Activated CD4-positive, alpha-beta T cell treated with anti-CD3 and anti-CD28 coated beads, Interleukin-2, Interleukin-6, amounts not matched to agents 100 ng/mL and 50 ng/mL, durations not matched to agents 16 hours and 8 hours (primary cell): ENCODE measurements around the gene WDR3.
A peak's percentile ranks its signal among the peaks of the same experiment; 100 is the strongest.
"Not testable (repeated sequence)": the region's sequence is repeated elsewhere in the genome, so short reads cannot be mapped to it uniquely, and the experiment has no call there.

Experiments
- DNase-seq: peaks from one replicate; pipeline ENCODE4 v3.0.0-alpha.2; 2020

The WDR3 gene

DNA sequence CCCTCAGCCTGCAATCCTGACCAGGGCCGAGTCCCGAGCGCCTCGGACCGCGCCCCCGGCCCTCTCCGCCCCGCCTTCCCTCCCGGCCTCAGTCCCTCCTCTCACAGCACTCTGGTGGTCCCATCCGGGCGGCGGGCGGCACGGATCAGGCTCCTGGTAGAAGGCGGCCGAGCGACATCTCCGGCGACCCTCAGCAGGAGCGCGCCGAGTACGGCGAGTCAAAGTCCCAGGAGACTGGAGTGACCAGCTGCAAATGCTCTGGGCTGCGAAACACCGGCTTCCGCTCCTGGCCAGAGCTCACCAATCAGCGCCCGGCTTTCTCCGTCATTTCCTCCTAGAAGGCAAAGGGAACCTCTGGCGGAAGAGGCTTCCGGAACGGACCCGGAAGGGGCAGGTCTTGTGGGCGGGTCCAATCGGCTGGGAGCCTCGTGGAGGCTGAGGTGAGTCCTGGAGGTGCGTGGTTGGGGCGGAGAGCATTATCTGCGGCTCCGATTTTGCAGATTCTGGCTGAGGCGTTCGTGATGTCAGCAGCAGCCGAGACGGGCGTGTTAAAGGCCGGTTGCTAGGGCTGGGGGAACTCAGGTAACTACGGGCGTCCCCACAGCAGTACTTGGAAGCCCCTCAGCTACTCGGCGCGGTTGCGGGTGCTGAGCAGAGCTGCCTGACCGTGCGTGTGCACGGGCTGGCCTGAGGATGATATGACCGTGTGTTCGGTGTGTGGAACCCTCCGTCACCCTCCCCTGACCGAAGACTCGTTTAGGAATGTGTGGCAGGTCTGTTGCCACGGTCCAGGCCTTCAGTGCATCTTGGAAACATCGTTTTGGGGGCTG is at the start of gene WDR3, which contains the start of gene GDAP2:
WDR3 (plus strand) TSS at position 397 of the 830 bp plus-strand sequence. CDS start 3,581 bp downstream, outside the sequence.
GDAP2 (minus strand) TSS at position 279 of the 830 bp plus-strand sequence. CDS start 9,264 bp downstream, outside the sequence.
- peak; percentile 98 for DNase-seq

DNA sequence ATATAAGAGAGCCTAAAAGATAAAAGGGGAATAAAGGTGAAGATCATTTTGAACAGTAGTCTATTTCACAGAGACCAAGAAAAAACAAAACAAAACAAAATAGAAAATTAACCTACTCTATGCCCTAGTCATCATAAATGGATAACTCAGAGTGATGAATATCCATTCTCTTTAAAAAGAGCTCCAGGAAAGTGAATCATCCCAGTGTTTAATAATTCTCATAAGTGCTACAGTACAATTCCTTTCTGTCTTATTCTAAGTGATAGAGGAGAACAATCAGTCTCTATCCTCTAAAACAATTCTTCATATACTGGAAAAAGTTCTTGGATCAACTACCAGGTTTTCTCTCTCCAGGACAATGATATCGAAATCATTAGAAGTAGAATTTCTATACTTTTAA is 45.9 kb upstream of the WDR3 start:
- no peak for DNase-seq

DNA sequence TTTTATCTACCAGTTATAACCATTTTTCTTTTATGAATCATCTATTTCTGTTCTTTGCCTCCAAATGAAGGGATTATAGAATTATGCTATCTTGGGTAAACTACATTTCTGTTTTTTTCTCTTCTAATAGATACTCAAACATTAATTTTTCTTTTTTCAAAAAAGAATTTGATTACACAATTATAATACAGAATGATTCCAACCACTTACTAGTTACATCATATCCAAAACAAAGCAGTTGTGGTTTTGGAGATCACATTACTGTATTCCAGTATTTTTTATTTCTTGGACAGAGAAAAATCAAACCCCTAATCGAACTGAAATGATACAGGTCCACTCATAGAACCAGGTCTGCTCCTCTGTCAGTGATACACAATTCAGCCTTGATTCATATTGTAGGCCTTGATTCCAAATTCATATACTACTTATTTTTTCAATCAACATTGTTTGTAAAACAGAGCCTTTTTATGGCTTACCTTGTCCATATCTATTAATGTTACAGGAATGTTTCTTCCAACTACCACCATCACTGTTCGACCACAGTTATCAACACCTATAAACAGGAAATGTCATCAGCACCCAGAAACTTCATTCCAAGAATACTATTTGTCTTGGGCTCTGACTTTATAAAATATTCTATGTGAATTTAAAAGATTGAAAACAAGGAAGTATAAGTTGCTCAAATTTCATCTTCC is 43.3 kb upstream of the WDR3 start:
- DNase-seq: no peak

DNA sequence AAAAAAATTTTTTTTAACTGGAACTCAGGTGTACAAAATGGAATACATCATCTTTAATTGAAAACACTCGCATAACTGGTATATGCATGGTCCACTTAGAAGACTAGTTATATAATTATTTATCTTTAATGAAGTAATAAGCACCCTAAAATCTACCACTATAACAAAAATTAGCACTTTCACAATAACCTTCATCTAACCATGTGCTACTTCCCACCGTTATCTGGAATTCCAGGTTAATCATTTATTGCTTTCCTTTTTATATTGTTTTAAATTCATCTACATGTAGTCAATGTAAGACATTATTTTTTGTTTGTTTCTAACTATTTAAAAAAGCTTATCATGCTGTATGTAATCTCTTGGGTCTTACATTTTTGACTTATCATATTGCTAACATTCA is 39.1 kb upstream of the WDR3 start:
- no peak for DNase-seq

DNA sequence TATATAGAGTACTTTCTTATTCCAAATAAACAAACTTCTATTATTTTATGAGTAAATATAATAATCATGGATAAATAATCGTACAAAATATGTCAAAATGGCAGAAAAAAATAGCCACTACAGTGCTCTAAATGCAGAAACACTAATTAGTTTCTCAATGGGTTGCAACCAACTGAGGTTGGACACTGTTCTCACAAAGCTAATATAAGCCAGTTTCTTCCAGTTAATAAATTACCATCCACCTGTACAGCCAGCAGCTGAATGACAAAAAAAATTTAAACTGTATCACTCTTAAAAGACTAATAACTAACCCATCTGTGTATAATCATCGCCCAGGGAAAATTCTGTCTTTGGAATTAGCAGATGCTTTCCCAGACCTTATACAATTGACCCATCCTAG is 37.0 kb upstream of the WDR3 start:
- DNase-seq: no peak

DNA sequence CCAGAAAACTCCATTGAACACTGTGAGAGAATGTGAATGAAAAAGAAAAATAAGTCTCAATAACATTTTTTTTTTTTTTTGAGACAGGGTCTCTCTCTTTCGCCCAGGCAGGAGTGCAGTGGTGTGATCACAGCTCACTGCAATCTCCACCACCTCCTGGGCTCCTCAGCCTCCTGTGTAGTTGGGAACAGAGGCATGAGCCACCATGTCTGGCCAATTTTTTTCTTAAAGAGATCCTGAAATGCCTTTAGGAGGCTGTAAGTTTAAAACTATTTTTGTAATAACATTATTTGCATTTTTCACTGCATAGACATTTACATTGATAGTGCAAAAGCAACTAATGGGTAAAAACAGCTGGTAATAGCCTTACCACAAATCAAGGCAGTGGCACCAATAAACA is 35.5 kb upstream of the WDR3 start:
- no peak for DNase-seq

DNA sequence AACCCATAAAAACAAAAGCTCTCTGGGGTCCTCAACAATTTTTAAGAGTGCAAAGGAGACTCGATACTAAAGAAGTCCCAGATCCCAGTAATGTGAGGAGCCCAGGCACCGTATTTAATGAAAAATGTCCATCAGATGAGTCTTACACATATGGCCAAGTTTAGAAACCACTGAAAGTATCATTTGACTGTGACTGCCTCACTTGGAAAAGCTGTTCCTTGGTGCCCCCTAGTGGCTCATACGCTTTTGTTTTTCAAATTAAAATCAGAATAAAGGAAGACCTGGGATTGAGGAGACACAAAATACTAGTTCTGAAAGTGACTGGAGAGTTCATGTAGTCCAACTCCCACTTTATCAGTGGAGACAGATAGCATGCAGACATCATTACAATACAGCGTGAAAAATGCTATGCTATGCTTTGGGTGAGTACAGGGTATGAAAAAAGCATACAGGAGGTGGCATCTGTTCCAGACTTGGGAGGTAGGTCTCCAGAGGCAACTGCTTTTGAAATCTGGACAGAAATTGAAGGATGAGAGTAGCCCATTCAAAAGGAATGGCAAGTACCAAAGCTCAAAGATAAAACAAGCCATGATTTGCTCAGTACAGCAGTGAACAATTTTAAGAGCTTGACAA is 33.9 kb upstream of the WDR3 start:
- DNase-seq: peak; percentile 83

DNA sequence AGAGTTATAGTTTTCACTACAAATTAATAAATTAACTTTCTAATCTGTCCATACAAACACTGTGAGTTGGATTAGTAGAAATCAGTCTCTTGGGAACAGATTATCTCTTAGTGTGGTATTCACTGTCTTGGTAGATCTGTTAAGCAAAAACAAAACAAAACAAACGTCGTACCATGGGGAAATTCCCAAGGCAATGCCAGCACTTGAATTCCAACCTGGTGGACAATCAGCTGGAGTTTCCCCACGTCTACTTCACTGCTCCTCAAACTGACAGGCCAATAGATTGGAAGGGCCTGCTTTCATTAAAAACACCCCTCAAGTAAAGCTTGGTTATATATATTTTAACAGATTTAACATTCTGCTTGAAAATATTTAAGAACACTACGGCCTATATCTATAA is 32.0 kb upstream of the WDR3 start:
- DNase-seq: no peak

DNA sequence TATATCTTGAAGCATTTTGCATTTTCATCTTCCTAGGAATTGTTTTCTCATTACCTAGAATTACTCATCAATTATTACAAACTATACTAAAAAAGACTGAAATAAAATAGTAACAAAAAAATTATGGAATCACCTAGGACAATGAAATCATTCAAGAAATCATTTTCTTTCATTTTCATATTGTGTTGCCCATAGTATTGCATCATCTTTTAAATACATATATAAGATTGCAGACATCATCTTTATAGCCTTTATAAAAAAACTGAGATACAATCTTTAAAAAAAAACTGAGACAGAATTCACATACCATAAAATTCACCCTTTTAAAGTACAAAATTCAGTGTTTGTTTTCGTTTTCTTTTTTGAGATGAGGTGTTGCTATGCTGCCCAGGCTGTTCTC is 29.7 kb upstream of the WDR3 start:
- no peak for DNase-seq

DNA sequence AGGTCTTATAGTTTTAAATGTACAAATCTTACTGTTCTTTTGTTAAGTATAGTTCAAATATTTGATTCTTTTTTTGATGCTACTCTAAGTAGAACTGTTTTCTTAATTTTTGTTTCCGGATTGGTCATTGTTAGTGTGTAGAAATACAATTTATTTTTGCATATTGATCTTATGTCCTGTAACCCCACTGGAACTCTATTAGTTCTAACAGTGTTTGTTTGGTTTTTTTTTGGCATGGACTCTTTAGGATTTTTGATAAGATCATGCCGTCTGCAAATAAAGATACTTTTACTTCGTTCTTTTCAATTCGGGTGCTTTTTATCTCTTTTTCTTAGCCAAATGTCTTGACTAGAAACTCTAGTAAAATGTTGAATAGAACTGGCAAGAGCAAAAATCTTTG is 26.6 kb upstream of the WDR3 start:
- no peak for DNase-seq

DNA sequence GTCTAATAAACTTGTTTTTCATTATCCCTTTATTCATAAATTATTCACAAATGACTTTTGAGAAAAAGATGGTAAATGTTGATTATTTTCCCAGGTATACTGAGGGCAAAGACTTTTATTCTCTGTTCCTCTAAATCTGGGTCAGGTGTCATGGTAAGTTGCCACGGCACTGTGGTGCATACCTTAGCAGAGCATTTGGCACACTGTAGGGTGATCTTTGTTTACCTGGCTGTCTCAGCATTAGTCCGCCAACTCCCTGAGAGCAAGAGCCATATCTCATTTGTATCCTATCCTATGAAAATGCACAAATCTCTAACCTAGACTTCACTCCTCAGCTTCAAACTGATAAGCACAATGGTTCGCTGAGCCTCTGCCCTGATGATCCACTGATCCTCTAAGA is 25.1 kb upstream of the WDR3 start:
- no peak for DNase-seq

DNA sequence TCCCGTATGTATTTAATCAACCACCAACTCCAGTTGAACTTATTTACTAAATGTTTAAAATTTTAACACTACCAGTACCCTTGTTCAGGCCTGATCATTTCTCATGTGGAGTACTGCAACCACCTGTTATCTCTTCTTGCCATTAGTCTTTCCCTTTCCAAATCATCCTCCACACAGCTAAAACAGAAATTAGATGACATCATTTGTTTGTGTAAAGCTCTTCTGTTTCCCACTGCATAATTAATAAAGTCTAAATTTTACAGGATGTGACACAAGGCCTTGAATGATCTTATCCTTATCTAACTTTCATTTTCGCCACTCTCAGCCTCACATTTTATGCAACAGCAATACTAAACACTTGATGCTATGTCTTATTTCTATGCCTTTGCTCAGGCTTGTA is 24.5 kb upstream of the WDR3 start:
- DNase-seq: no peak

DNA sequence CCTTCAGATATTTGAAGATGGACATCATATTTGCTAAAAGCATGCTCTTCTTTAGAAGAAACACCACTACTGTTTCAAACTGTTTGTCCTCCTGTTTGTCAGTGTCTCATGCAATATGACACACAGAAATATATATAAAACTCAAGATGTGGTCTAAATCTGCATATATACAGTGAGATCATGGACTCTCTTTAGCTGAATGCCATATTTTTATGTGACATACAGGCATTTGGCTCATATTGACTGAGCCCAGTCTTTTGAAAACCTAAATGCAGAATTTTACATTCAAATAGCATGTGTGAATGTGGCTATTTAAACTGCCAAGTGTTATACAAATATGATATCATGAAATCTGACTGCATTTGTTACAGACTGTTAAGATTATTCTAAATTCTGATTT is 18.5 kb upstream of the WDR3 start:
- no peak for DNase-seq

DNA sequence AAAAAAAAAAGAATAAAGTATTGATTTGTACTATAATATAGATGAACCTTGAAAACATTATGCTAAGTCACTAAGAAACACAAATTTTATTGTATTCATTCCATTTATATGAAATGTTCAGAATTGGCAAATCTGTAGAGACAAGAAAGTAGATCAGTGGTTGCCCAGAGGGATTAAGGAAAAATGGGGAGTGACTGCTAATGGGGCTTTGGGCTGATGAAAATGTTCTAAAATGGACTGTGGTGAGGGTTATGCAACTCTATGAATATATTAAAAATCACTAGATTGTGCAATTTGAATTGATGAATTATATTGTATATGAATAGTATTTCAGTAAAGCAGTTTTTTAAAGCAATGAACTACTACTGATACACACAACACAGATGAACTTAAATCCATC is 10.2 kb upstream of the WDR3 start:
- DNase-seq: no peak

DNA sequence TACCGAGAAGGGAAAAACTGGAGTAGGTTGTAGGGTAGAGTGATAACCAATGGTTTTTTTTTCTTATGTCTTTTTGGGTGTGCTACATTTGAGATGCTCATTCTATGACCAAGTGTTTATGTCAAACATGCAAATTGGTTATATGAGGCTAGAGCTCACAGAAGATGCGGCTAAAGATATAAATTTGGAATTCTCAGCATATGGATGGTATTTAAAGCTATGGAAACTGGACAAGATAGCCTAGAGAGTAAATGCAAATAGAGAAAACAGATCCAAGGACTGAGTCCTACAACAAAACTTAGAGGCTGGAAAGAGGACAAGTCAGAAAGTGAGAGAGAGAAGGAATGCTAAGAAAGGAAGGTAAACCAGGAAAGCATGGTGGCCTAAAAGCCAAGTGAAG is 7.5 kb upstream of the WDR3 start:
- DNase-seq: no peak

DNA sequence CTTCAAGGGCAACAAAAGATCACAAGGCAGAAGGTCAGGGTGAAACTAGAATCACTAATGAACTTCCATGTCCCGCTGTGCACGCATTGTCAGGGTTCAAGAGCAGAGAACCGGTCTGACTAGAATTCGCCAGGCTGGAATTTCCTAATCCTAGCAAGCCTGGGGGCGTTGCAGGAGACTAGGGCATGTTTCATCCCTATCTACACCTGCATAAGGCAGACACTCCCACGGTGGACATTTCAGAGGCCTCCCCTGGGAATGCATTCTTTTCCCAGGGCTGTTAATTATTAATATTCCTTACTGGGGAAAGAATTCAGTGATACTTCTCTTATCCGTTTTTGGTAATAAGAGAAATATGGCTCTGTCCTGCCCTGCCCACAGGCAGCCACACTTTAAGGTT is 6.8 kb upstream of the WDR3 start:
- not testable (repeated sequence) for DNase-seq

DNA sequence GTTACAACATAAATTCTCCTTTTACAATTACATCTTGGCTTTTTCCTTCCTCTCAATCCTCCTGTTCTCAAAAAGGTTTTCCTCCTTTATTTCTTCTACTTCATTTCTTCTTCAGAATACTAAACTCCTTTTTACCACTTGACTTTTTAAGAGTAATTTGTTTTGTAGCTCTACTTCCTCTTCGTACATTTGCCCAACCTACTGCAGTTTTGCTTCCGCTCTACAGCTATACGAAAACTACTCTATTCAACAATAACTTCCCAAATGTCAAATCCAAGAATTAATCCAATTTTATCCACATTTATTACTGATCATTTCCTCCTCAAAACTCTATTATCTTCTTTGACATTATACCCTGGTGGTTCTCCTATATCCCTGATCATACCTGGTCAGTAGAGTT is 3.6 kb upstream of the WDR3 start:
- DNase-seq: no peak

DNA sequence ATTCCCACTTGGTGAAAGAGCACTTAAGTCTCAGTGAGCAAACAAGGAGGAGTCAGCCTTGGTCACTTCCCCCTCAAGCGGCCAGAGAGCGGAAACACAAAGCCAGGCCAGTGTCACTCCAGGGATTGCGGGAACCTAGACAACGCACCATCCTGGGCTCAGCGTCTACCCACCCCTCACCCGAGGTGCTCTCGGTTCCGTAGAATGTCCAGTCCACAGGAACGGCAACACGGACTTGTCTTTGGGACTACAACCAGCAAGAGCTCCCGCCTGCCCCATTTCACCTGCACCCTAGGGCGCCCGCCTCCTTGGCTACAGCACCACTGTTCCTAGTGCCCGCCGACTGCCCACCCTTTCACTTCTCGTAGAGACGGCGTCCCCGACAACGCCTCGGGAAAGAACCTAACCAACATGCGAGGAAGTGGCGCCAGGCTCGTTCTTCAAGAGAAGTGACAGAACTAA is 627 bp upstream of the WDR3 start:
- DNase-seq: peak; percentile 18

DNA sequence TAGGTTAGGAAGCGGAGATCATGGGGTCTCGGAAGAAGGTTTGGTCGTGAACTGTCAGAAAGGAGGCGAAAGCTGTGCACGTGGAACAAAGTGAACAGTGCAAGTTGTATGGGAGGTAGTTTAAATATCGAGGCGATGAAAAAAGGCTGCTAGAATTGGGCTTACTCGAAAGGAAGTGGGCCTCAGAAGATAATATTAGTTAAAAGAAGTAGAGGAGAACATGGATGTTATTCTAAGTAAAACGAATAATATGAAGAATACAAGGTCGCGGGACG is 571 bp downstream of the WDR3 start:
- no peak for DNase-seq

DNA sequence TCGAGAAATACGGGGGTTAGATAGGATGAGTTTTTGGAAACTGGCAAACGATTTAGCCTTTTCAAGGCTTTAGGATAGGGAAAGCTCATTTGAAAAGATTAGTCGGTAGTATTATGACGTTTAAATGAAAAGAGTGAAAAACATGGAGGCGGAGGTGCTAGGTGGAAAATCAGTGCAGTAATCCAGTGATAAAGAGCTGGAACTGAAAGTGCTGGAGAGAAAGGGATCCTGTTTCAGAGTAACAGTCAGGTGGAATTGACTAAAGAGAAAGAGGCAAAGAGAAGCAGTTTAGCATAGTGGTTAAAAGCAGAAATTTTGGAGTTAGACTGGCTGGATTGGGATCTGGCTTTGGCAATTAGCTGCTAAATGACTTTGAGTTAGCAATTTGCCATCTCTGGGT is 945 bp downstream of the WDR3 start:
- DNase-seq: peak; percentile 4

DNA sequence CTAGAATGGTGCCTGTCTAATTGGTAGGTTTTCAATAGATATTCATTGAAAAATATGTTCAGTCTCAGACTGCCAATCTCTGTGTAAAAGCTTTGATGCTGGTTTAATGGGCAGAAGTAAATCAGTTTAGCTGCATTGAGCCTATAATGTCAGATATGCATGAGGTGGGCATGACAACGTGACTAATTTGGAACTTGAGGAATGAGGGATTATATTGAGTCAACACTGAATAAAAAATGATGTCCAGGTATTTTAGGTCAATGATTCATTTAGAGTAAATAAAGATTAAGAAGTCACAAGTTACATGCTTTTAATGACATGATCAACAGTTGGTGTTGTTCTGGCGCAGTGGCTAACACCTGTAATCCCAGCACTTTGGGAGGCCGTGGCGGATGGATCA is 3.0 kb downstream of the WDR3 start:
- no peak for DNase-seq

DNA sequence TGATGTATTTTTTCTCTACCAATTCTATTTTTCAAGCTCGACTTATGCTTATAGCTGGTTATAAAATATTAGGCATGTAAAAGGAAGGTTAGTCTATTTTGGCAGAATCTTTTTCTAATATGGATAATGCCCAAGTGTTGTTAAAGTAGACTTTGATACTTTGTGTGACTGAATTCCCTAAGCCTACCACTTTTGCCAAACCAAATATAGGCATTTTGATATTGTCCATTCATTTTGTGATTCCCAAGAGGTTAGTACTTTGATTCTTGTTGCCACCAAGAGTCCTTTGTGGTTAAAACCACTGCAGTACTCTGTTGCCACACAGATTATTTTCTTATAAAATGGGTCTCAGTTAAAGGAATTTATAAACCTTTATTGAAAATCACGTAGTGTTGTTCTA is 4.2 kb downstream of the WDR3 start:
- no peak for DNase-seq

DNA sequence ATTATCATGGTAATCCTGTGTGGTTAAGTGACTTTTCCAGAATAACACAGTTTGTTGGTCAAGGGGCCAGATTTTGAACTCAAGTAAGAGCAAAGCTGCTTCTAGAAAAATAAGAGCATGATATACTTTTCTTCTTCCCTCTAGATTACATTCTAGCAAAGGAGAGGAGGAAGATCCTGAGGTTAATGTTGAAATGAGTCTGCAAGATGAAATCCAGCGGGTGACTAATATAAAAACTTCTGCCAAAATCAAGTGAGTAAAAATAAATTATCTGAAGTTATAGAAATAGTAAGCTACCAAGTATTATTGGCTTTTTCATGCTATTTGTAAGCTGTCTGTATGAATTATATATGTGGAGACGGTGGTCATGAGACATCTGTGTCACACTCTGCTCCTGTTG is 12.8 kb downstream of the WDR3 start:
- no peak for DNase-seq

DNA sequence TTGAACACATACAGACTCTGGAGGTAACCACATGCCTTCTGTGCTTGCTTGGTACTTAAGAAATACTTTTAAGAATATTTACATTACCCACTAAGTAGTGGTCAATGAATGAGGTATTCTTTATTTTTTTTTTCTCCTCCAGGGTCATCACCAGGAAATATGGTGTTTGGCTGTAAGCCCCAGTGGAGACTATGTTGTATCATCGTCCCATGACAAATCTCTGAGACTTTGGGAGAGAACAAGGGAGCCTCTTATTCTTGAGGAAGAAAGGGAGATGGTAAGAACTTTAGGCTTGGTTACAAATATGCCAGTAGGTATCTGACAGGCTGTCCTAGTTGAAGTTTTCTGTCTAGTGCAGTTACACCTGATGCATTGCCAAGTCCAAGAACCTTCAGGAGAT is 22.8 kb downstream of the WDR3 start:
- no peak for DNase-seq
